Spleen (tissue), 7 donors: Measurements from ENCODE around the gene KIF26B.

Experiments
- CTCF ChIP-seq, 11 experiments: fragments of 200-600 bp in 7 of 11; fragments of 450-650 bp in 4 of 11; sonication (generic) in 4 of 11; IDR thresholded peaks in 8 of 11; conservative IDR thresholded peaks in 3 of 11; 1 replicate in 7 of 11; 2 replicates in 4 of 11; pipeline versions ENCODE4 v1.4.0 to v1.8.0; 2016 to 2021; ENCODE audit warnings: antibody characterized with exemption in 11 of 11, inconsistent platforms in 4 of 11, mild to moderate bottlenecking in 1 of 11
- POLR2A ChIP-seq, 3 donors: fragments of 450-650 bp; IDR thresholded peaks; one replicate each; pipeline ENCODE4 v1.5.1; 2017; ENCODE audit warnings: antibody characterized with exemption in 3 of 3, mild to moderate bottlenecking in 1 of 3
- donor health status: DM: no; HTN: no; CAD: no; lungs with moderate emphysema.
- donor health status: DM: no; HTN: no; CAD: no.
- donor health status: DM: no; HTN: no; CAD: no.

- TF ChIP-seq CTCF (IDR thresholded peaks at IDR 0.05 in 8 of 11, conservative IDR thresholded peaks at IDR 0.05 in 3 of 11) (no peak), POLR2A (IDR thresholded peaks at IDR 0.05) (no peak)
These were observed 136.1 kb downstream of the KIF26B start for GRCh38 chr1:245290836-245291235.
